Astrocyte (in vitro differentiated cells and primary cell): Measurements from ENCODE around the gene RNASE1. TPM values are rescaled to one million over a fixed set of nuclear protein-coding genes. Genes with fewer than 3 reads are reported as not detected.

ENCODE experiments used
- DNase-seq: peaks from one replicate; pipeline ENCODE4 v3.0.0-alpha.2; 2010; ENCODE audit warnings: low read depth
- FAIRE-seq: peaks from 2 replicates; lab custom pipeline; 2011; peaks lifted over from hg19 to GRCh38; lab: Jason Lieb, UNC
- H2AFZ ChIP-seq: 2 replicates; pipeline ENCODE4 v1.6.0; 2012; ENCODE audit warnings: low read depth, low read length, inconsistent platforms
- H3K27ac ChIP-seq: 2 replicates; pipeline ENCODE4 v1.5.1; 2011; ENCODE audit warnings: low read depth, low read length, inconsistent platforms
- H3K27me3 ChIP-seq: 2 replicates; pipeline ENCODE4 v1.6.0; 2011; ENCODE audit warnings: low read length, inconsistent platforms; ENCODE audit not compliant: insufficient read depth
- H3K36me3 ChIP-seq: 2 replicates; pipeline ENCODE4 v1.5.1; 2011; ENCODE audit warnings: low read length, inconsistent platforms; ENCODE audit not compliant: insufficient read depth
- H3K4me1 ChIP-seq: 2 replicates; pipeline ENCODE4 v1.5.1; 2011; ENCODE audit warnings: low read length, inconsistent platforms; ENCODE audit not compliant: insufficient read depth
- H3K4me2 ChIP-seq: 2 replicates; pipeline ENCODE4 v1.6.0; 2012; ENCODE audit warnings: low read length, inconsistent platforms
- H3K4me3 ChIP-seq: 2 replicates; pipeline ENCODE4 v1.5.1; 2011; ENCODE audit warnings: low read depth, mild to moderate bottlenecking, low read length, inconsistent platforms; ENCODE audit not compliant: insufficient read depth
- H3K79me2 ChIP-seq: 2 replicates; pipeline ENCODE4 v1.6.0; 2012; ENCODE audit warnings: mild to moderate bottlenecking, low read length, inconsistent platforms; ENCODE audit not compliant: insufficient read depth
- H3K9ac ChIP-seq: 2 replicates; pipeline ENCODE4 v1.6.0; 2012; ENCODE audit warnings: mild to moderate bottlenecking, low read length, inconsistent platforms
- H3K9me3 ChIP-seq: 2 replicates; pipeline ENCODE4 v1.5.1; 2012; ENCODE audit warnings: low read depth, mild to moderate bottlenecking, low read length, inconsistent platforms; ENCODE audit not compliant: insufficient read depth
- H4K20me1 ChIP-seq: 2 replicates; pipeline ENCODE4 v1.6.0; 2012; ENCODE audit warnings: low read length, inconsistent platforms; ENCODE audit not compliant: insufficient read depth
- H3K27ac Mint-ChIP-seq: one replicate; pipeline ENCODE4 v1.8.0; 2021; ENCODE audit warnings: mild to moderate bottlenecking, mixed read lengths; ENCODE audit not compliant: unreplicated experiment
- H3K27me3 Mint-ChIP-seq: one replicate; pipeline ENCODE4 v1.8.0; 2021; ENCODE audit warnings: low read depth, mixed read lengths; ENCODE audit not compliant: unreplicated experiment
- H3K36me3 Mint-ChIP-seq: one replicate; pipeline ENCODE4 v1.8.0; 2021; ENCODE audit warnings: low read depth, mixed read lengths; ENCODE audit not compliant: unreplicated experiment
- H3K4me1 Mint-ChIP-seq: one replicate; pipeline ENCODE4 v1.8.0; 2021; ENCODE audit warnings: low read depth, mixed read lengths; ENCODE audit not compliant: unreplicated experiment
- H3K4me3 Mint-ChIP-seq: one replicate; pipeline ENCODE4 v1.8.0; 2021; ENCODE audit warnings: mild to moderate bottlenecking, moderate library complexity, mixed read lengths; ENCODE audit not compliant: unreplicated experiment
- H3K9me3 Mint-ChIP-seq: one replicate; pipeline ENCODE4 v1.8.0; 2021; ENCODE audit warnings: mild to moderate bottlenecking, mixed read lengths; ENCODE audit not compliant: unreplicated experiment
- CTCF ChIP-seq: IDR thresholded peaks from 2 replicates; pipeline ENCODE4 v1.5.1; 2011; ENCODE audit warnings: low read depth, mild to moderate bottlenecking, inconsistent platforms, low read length, moderate library complexity; ENCODE audit not compliant: insufficient read depth
- EZH2 ChIP-seq: IDR thresholded peaks from 2 replicates; pipeline ENCODE4 v1.6.1; 2012; ENCODE audit warnings: mild to moderate bottlenecking, low read length, inconsistent platforms; ENCODE audit not compliant: insufficient read depth
- total RNA-seq: library from RNA; stranded (reverse); gene quantifications from 2 replicates; pipeline ENCODE4 v1.2.1, GENCODE V29; 2021

Gene RNASE1
- total RNA-seq, 1 donor from 2014 or later, result 4.7 TPM

GRCh38 chr14:20791187-20791586 is 11.5 kb downstream of the RNASE1 start:
- no peak for TF ChIP-seq CTCF
- no peak for TF ChIP-seq EZH2
- Histone ChIP-seq H3K9ac (no peak overlapping the region), H3K4me3 (no peak overlapping the region), H2AFZ (no peak overlapping the region), H3K27me3 (no peaks in the 10 kb centered on the region), H3K79me2 (no peaks in the 10 kb centered on the region), H3K27ac (no peak overlapping the region), H3K4me2 (no peak overlapping the region), H3K4me1 (no peaks in the 10 kb centered on the region), H3K9me3 (no peaks in the 10 kb centered on the region), H3K36me3 (no peaks in the 10 kb centered on the region), H4K20me1 (no peaks in the 10 kb centered on the region)
- Mint-ChIP-seq H3K27me3 (no peaks in the 10 kb centered on the region), H3K4me3 (no peak overlapping the region), H3K27ac (no peak overlapping the region), H3K4me1 (no peaks in the 10 kb centered on the region), H3K9me3 (peaks cover 2% of the 10 kb centered on the region), H3K36me3 (no peaks in the 10 kb centered on the region)
- DNase-seq (no peak), FAIRE-seq (no peak)

- H3K36me3 ChIP-seq, result no peaks in the 10 kb centered on the region
- no peak overlapping the region for H3K4me2 ChIP-seq
- no peak overlapping the region for H3K27ac Mint-ChIP-seq
- DNase-seq (no peak), FAIRE-seq (no peak)
- no peak overlapping the region for H3K9ac ChIP-seq
- H3K27me3 Mint-ChIP-seq, result no peaks in the 10 kb centered on the region
- H3K27me3 ChIP-seq, result no peaks in the 10 kb centered on the region
- H3K27ac ChIP-seq, result no peak overlapping the region
- no peak overlapping the region for H3K4me3 ChIP-seq
- no peaks in the 10 kb centered on the region for H3K4me1 ChIP-seq
- no peak overlapping the region for H3K4me3 Mint-ChIP-seq
- H3K4me1 Mint-ChIP-seq, result no peaks in the 10 kb centered on the region
- TF ChIP-seq CTCF (no peak), EZH2 (no peak)
- H3K9me3 ChIP-seq, result no peaks in the 10 kb centered on the region
- H4K20me1 ChIP-seq, result no peaks in the 10 kb centered on the region
- H3K9me3 Mint-ChIP-seq, result peaks cover 4% of the 10 kb centered on the region
- no peaks in the 10 kb centered on the region for H3K79me2 ChIP-seq
- no peaks in the 10 kb centered on the region for H3K36me3 Mint-ChIP-seq
- H2AFZ ChIP-seq, result no peak overlapping the region
Observed at GRCh38 chr14:20790464-20791116, 12.1 kb downstream of the RNASE1 start.

- Histone ChIP-seq H2AFZ (no peak overlapping the region), H3K27ac (no peak overlapping the region), H3K27me3 (no peaks in the 10 kb centered on the region), H3K9ac (no peak overlapping the region), H3K9me3 (no peaks in the 10 kb centered on the region), H3K4me3 (no peak overlapping the region), H3K4me1 (no peaks in the 10 kb centered on the region), H4K20me1 (no peaks in the 10 kb centered on the region), H3K4me2 (no peak overlapping the region), H3K36me3 (no peaks in the 10 kb centered on the region), H3K79me2 (no peaks in the 10 kb centered on the region)
- TF ChIP-seq CTCF, result no peak
- TF ChIP-seq EZH2, result no peak
- H3K4me3 Mint-ChIP-seq, result no peak overlapping the region
- peaks cover 4% of the 10 kb centered on the region for H3K9me3 Mint-ChIP-seq
- H3K27me3 Mint-ChIP-seq, result no peaks in the 10 kb centered on the region
- H3K27ac Mint-ChIP-seq, result no peak overlapping the region
- H3K36me3 Mint-ChIP-seq, result no peaks in the 10 kb centered on the region
- H3K4me1 Mint-ChIP-seq, result no peaks in the 10 kb centered on the region
- DNase-seq (no peak), FAIRE-seq (no peak)
Observed at GRCh38 chr14:20789230-20789813, 13.3 kb downstream of the RNASE1 start.
